Lung microvascular endothelial cell (primary cell): ENCODE results near the gene FXYD3. TPM values are rescaled to one million over a fixed set of nuclear protein-coding genes. Genes with fewer than 3 reads are reported as not detected.

Source experiments
- DNase-seq, 2 donors: peaks; one replicate each; pipeline versions ENCODE4 v3.0.0 to v3.0.0-alpha.2; 2010; ENCODE audit warnings: low read depth in 2 of 2
- total RNA-seq: library from RNA; depleted of rRNA; stranded (reverse); fragments of >200 nt; gene quantifications from 2 replicates; pipeline ENCODE4 v1.2.1, GENCODE V29; 2014

FXYD3 gene
- total RNA-seq, 1 donor from 2014 or later, result not detected

DNA sequence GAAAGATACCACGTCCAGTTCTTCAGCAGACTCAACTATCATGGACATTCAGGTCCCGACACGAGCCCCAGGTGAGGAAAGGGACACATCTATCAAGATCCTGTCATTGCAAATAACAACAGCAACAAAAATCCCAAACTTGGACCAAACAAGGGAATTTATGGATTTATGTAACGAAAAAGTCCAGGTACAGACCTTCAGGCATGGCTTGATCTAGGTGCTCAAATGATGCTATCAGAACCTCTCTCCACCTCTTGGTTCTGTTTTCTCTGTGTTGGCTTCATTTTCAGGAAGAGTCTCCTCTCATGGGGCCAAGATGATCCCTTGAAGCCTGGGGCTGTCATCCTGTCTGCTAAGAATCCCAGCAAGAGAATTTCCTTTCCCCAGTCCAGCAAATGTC, 41.8 kb downstream of the FXYD3 start:
- no peak for DNase-seq

GRCh38 chr19:35159606-35160005, 44.0 kb downstream of the FXYD3 start:
- DNase-seq, result no peak

- no peak for DNase-seq
These were observed 45.2 kb downstream of the FXYD3 start for GRCh38 chr19:35160629-35161433.

DNA sequence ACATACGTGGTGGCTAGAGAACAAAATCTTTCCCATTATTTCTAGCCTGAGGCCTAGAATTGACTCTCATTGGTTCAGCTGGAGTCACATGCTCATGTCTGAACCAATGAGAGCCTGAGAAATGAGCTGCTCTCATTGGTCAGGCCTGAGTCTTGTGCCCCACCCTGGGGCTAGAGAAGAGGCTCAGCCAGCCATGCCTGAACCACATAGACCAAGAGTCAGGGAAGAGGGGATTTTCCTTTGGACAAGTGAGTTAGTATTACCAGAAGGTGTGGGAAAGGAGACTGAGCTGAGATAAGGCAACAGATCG, 45.8 kb downstream of the FXYD3 start:
- DNase-seq, result no peak

DNA sequence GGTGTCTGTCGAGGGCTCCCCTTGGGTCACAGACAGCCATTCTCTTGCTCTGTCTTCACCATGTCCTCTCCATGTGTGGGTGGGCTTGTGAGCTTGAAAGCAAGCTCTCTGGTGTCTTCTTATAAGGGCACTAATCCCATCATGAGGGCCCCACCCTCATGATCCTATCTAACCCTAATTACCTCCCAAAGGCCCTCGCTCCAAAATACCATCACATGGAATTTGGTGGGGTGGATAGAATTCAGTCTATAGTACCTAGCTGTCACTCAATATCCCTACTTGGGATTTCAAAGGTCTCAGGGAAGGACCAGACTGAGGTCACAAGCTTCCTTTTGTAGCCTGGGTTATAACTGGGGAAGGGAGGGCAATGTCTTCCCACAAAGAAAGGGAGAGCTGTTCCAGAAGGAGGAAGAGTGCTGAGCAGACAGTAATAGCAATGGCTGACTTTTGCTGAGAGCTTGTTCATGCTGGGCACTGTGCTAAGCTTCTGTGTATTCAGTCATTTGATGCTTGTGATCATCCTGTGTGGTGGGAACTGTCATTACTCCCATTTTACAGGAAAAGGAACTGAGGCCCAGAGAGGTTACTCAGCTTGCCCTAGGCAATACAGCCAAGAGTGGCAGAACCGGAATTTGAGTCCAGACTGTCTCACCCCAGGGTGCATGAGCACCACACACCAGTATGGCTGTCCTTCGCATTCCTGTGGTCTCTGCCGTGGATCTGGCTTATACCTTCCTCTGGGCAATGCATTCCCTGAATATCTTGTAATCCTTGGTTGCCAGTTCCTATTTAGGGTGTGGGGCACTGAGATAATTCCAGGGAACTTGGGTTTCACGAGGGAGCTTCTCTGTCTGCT, 47.1 kb downstream of the FXYD3 start:
- DNase-seq, result no peak

GRCh38 chr19:35164418-35164817, 48.8 kb downstream of the FXYD3 start:
- DNase-seq, result no peak

DNA sequence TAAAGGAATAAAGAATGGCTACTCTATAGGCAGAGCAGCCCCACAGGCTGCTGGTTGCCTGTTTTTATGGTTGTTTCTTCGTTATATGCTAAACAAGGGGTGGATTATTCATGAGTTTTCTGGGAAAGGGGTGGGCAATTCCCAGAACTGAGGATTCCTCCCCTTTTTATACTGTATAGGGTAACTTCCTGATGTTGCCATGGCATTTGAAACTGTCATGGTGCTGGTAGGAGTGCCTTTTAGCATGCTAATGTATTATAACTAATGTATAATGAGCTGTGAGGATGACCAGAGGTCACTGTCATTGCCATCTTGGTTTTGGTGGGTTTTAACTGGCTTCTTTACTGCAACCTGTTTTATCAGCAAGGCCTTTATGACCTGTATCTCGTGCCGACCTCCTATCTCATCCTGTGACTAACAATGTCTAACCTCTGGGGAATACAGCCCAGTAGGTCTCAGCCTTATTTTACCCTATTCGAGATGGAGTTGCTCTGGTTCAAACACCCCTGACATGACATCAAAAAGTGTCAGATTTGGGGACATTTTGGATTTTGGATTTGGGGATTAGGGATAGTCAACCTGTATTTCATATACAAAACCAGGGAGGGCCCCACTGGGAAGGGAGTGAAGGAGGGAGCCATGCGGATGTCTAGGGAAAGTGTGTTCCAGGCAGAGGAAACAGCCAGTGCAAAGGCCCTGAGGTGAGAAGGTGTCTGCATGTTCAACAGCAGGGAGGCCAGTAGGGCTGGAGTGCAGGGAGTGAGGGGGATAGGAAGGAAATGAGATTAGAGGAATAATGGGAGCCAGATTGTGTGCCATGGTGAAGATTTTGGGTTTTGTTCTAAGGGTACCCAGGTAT, 49.8 kb downstream of the FXYD3 start:
- DNase-seq, result no peak

DNA sequence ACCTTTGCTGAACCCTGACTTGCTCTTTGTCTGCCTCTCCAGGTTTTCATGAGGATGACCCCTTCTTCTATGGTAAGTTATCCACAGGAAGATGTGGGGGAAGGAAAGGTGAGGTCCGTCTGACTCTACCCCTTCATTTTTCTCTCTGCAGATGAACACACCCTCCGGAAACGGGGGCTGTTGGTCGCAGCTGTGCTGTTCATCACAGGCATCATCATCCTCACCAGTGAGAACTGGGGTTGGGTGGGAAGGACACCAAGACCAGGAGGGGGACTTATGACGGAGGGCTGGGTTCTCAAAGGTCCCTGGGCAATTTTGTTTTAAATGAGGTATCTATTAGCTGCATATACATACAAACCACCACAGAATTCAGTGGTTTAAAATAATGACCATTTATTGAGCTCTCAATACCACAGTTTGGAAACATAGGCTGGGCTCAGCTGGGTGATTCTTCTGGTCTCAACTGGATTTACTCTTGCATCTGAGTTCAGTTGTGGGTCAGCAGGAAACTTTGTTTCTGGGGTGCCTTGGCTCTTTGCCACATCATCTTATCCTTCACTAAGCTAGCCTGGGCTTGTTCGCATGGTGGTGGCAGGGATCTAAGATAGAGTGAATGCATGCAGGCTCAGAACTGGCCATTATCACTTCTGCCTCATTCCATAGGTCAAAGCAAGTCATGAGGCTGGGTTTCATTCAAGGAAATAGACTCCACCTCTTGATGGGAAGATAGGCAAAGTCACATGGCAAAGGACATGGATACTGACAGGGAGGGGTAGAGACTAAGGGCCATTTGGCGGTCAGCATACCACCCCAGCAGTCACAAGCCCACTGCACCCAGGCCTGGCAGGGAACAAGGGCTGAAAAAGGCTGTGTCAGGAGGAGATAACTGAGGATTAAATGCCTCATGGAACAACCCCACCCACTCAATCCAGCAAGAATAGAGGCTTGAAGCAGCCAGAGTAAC, 50.8 kb downstream of the FXYD3 start:
- DNase-seq, result no peak

DNA sequence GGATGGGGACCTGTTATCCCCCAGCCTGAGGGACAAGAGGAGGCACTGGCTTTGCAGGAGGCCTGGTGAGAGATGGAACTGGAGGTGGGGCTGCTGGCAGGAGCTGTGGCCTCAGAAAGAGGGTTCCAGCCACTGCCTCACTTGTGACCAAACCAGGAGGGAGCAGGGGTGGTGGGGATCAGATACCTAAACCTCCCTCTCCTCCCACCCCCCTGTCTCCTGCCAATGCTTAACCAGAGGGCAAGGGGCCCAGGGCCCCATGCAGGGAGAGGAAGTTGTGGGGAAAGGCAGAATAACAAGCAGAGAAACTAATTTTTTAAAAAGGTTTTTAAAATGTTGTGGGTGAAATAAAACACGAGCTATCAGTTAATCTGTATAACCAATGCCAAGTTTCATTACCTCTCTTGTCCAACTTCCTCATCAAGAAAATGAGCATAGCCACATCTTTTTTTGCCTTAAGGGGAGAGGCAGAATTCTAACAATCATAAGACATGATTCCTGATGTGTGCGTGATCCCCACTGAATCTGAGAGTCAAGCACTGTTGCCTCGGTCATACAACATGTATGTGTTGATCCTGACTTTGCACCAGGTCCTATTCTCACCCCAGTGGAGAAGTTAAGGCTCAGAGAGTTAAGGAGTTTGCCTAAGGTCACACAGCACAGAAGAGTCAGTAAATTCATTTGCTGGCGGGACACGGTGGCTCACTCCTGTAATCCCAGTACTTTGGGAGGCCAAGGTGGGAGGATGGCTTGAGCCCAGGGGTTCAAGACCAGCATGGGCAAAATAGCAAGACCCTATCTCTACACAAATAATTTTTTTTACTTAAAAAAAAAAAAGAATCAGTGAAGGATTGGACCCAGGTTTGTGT, 51.9 kb downstream of the FXYD3 start:
- DNase-seq, result no peak

- no peak for DNase-seq
These were observed 52.6 kb downstream of the FXYD3 start for GRCh38 chr19:35168196-35168595.

- DNase-seq, result no peak
These were observed 53.8 kb downstream of the FXYD3 start for GRCh38 chr19:35169221-35169995.

GRCh38 chr19:35170359-35171061, 54.9 kb downstream of the FXYD3 start:
- DNase-seq, result peak in 1 of 2 donors; percentile 16

DNA sequence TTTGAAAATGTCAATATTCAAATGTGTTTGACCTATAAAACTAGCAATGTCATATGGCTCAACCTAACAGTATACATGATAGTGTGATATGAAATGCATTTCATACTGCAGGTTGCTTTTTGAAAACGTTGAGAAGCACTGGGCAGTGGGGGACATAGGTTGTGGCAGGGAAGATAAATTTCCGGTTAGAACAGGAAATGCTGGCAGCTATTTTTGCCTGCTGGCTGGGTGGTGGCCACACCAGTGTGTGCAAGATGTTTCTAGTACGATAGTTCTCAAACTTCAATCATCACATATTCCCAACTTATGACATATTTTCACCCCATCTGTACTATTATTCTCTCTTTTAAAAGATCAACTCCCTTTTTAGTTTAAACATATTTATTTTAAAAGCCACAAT, 56.1 kb downstream of the FXYD3 start:
- peak in 1 of 2 donors; percentile 45 for DNase-seq

Other genes starting within 250 kb of the FXYD3 start
- 3.9 and 4.4 TPM in 2 replicates for gene ZNF30, start 188.9 kb upstream of the FXYD3 start, total RNA-seq
- 25.9 and 39.1 TPM in 2 replicates for gene ZNF792, start 151.6 kb upstream of the FXYD3 start, total RNA-seq
- gene GRAMD1A, start 115.5 kb upstream of the FXYD3 start, total RNA-seq, result 24.6 and 32.9 TPM in 2 replicates
- gene SCN1B, start 85.4 kb upstream of the FXYD3 start, total RNA-seq, result 5.2 and 5.7 TPM in 2 replicates
- gene HPN, start 74.1 kb upstream of the FXYD3 start, total RNA-seq, result under 0.01 TPM in 2 replicates
- gene LGI4, start 19.2 kb downstream of the FXYD3 start, total RNA-seq, result not detected in 2 replicates
- not detected in 2 replicates for gene FXYD1, start 23.0 kb downstream of the FXYD3 start, total RNA-seq
- gene FXYD7, start 27.4 kb downstream of the FXYD3 start, total RNA-seq, result not detected in 2 replicates
- 14.2 and 17.9 TPM in 2 replicates for gene FXYD5, start 38.9 kb downstream of the FXYD3 start, total RNA-seq
- not detected in 2 replicates for gene FAM187B, start 112.9 kb downstream of the FXYD3 start, total RNA-seq
- 0.20 and 0.44 TPM in 2 replicates for gene LSR, start 133.2 kb downstream of the FXYD3 start, total RNA-seq
- 25.5 and 52.2 TPM in 2 replicates for gene USF2, start 153.1 kb downstream of the FXYD3 start, total RNA-seq
- gene HAMP, start 166.7 kb downstream of the FXYD3 start, total RNA-seq, result under 0.01 TPM in 2 replicates
- gene MAG, start 176.3 kb downstream of the FXYD3 start, total RNA-seq, result not detected in 2 replicates
- 0.22 TPM in 1 of 2 replicates, not detected in the other for gene CD22, start 213.4 kb downstream of the FXYD3 start, total RNA-seq
- gene FFAR1, start 232.1 kb downstream of the FXYD3 start, total RNA-seq, result not detected in 2 replicates
- under 0.01 TPM in 1 of 2 replicates, not detected in the other for gene FFAR3, start 242.6 kb downstream of the FXYD3 start, total RNA-seq